ENCODE results near the gene BRD1.

- no peak for TF ChIP-seq GABPA (IDR thresholded peaks at IDR 0.05; ENCODE audit: low read depth)
- no peak for TF ChIP-seq CTCF (IDR thresholded peaks at IDR 0.05; ENCODE audit: insufficient read depth, low read length)
- TF ChIP-seq REST (IDR thresholded peaks at IDR 0.05; ENCODE audit: insufficient replicate concordance, low read depth): no peak
Observed at GRCh38 chr22:49853981-49854831, 26.5 kb upstream of the BRD1 start.
